ENCODE measurements around the gene MACROD2.

- TF ChIP-seq CTCF (IDR thresholded peaks at IDR 0.05): no peak
- no peak for TF ChIP-seq USF2 (IDR thresholded peaks at IDR 0.05)
- no peak for TF ChIP-seq MYC (IDR thresholded peaks at IDR 0.05; ENCODE audit: borderline replicate concordance, low read length)
Measured at GRCh38 chr20:14817101-14817500, 821.8 kb downstream of the MACROD2 start.

Data from A549 (cell line).